Neural cell (in vitro differentiated cells): ENCODE results near the gene STX10. TPM values are rescaled to one million over a fixed set of nuclear protein-coding genes. Genes with fewer than 3 reads are reported as not detected.
A peak's percentile ranks its signal among the peaks of the same experiment; 100 is the strongest.

ENCODE experiments used
- H2AFZ ChIP-seq: fragments of 200-600, 300-800 bp; sonication (generic), shearing (Covaris generic); 2 replicates; pipeline ENCODE4 v1.6.0; 2014; ENCODE audit warnings: low read depth, mild to moderate bottlenecking, antibody characterized with exemption, low read length, moderate library complexity
- H3F3A ChIP-seq: fragments of 200-600 bp; shearing (Covaris generic); 2 replicates; pipeline ENCODE4 v1.6.1; 2016; ENCODE audit warnings: mild to moderate bottlenecking, moderate library complexity, mixed read lengths, antibody characterized with exemption, low read length; ENCODE audit not compliant: insufficient read depth, poor library complexity, severe bottlenecking
- H3K27ac ChIP-seq: fragments of 200-600, 300-800 bp; sonication (generic), shearing (Covaris generic); 2 replicates; pipeline ENCODE4 v1.5.1; 2014; ENCODE audit warnings: mild to moderate bottlenecking, low read length, moderate library complexity
- H3K27me3 ChIP-seq: fragments of 300-800, 200-600 bp; sonication (generic), shearing (Covaris generic); 2 replicates; pipeline ENCODE4 v1.6.0; 2014; ENCODE audit warnings: mild to moderate bottlenecking, low read depth, low read length, moderate library complexity; ENCODE audit not compliant: insufficient read depth
- H3K36me3 ChIP-seq: fragments of 300-800, 200-600 bp; sonication (generic), shearing (Covaris generic); 2 replicates; pipeline ENCODE4 v1.5.1; 2014; ENCODE audit warnings: mild to moderate bottlenecking, antibody characterized with exemption, low read length, moderate library complexity; ENCODE audit not compliant: insufficient read depth
- H3K4me2 ChIP-seq: fragments of 300-800, 200-600 bp; sonication (generic), shearing (Covaris generic); 2 replicates; pipeline ENCODE4 v1.6.0; 2014; ENCODE audit warnings: mild to moderate bottlenecking, low read length
- H3K4me3 ChIP-seq: fragments of 300-800, 200-600 bp; sonication (generic), shearing (Covaris generic); 2 replicates; pipeline ENCODE4 v1.5.1; 2014; ENCODE audit warnings: mild to moderate bottlenecking, low read length, moderate library complexity
- H3K79me2 ChIP-seq: fragments of 200-600 bp; shearing (Covaris generic); replicated peaks from 2 replicates; pipeline ENCODE4 v1.6.0; 2014; ENCODE audit warnings: mild to moderate bottlenecking, low read length, moderate library complexity; ENCODE audit not compliant: insufficient read depth
- H3K9ac ChIP-seq: fragments of 300-800, 200-600 bp; sonication (generic), shearing (Covaris generic); 2 replicates; pipeline ENCODE4 v1.6.1; 2016; ENCODE audit warnings: mild to moderate bottlenecking, low read length, mixed read lengths
- H3K9me2 ChIP-seq: fragments of 200-600 bp; shearing (Covaris generic); 2 replicates; pipeline ENCODE4 v1.6.1; 2016; ENCODE audit warnings: mild to moderate bottlenecking, low read length, mixed read lengths; ENCODE audit not compliant: insufficient read depth
- H3K9me3 ChIP-seq: fragments of 200-600, 300-800 bp; sonication (generic), shearing (Covaris generic); 2 replicates; pipeline ENCODE4 v1.6.1; 2016; ENCODE audit warnings: mild to moderate bottlenecking, mixed run types, low read length, moderate library complexity, mixed read lengths
- H4K20me1 ChIP-seq: fragments of 200-600 bp; shearing (Covaris generic); 2 replicates; pipeline ENCODE4 v1.6.1; 2016; ENCODE audit warnings: mild to moderate bottlenecking, mixed run types; ENCODE audit not compliant: insufficient read depth
- EP300 ChIP-seq: fragments of 450-650 bp; conservative IDR thresholded peaks from 2 replicates; pipeline ENCODE4 v1.6.1; 2014; ENCODE audit warnings: antibody characterized with exemption, mild to moderate bottlenecking, moderate library complexity; ENCODE audit not compliant: poor library complexity, severe bottlenecking
- EZH2 ChIP-seq: fragments of 200-600, 300-800 bp; shearing (Covaris generic), sonication (generic); IDR thresholded peaks from 2 replicates; pipeline ENCODE4 v1.6.1; 2014; ENCODE audit warnings: antibody characterized with exemption, low read length, borderline replicate concordance, mild to moderate bottlenecking; ENCODE audit not compliant: insufficient read depth, poor library complexity, severe bottlenecking
- MXI1 ChIP-seq: fragments of 450-650 bp; conservative IDR thresholded peaks from 2 replicates; pipeline ENCODE4 v1.6.1; 2014; ENCODE audit warnings: antibody characterized with exemption, mild to moderate bottlenecking; ENCODE audit not compliant: poor library complexity, severe bottlenecking
- POLR2AphosphoS5 ChIP-seq: IDR thresholded peaks from 2 replicates; pipeline ENCODE4 v1.6.1; 2012
- RAD21 ChIP-seq: fragments of 450-650 bp; conservative IDR thresholded peaks from 2 replicates; pipeline ENCODE4 v1.6.1; 2014; ENCODE audit warnings: antibody characterized with exemption, mild to moderate bottlenecking, moderate library complexity
- SMC3 ChIP-seq: fragments of 450-650 bp; conservative IDR thresholded peaks from 2 replicates; pipeline ENCODE4 v1.6.1; 2014; ENCODE audit warnings: antibody characterized with exemption, mild to moderate bottlenecking, moderate library complexity; ENCODE audit not compliant: poor library complexity
- TAF1 ChIP-seq: IDR thresholded peaks from 2 replicates; pipeline ENCODE4 v1.6.1; 2012; ENCODE audit warnings: low read depth
- polyA plus RNA-seq: library from polyadenylated mRNA; depleted of rRNA; stranded (reverse); fragments of >200 nt; gene quantifications from 2 replicates; pipeline ENCODE4 v1.2.3, GENCODE V29; 2014
- TF ChIP-seq, protein P1 (sequence below): fragments of 450-650 bp; IDR thresholded peaks from 2 replicates; pipeline ENCODE4 v1.5.1; 2014; ENCODE audit warnings: antibody characterized with exemption, mild to moderate bottlenecking, moderate library complexity; ENCODE audit not compliant: poor library complexity, severe bottlenecking
- TF ChIP-seq, protein P2 (sequence below): IDR thresholded peaks from 2 replicates; pipeline ENCODE4 v1.6.1; 2012; ENCODE audit warnings: borderline replicate concordance

Gene STX10
- polyA plus RNA-seq, 1 donor from 2014 or later: 157 TPM

DNA sequence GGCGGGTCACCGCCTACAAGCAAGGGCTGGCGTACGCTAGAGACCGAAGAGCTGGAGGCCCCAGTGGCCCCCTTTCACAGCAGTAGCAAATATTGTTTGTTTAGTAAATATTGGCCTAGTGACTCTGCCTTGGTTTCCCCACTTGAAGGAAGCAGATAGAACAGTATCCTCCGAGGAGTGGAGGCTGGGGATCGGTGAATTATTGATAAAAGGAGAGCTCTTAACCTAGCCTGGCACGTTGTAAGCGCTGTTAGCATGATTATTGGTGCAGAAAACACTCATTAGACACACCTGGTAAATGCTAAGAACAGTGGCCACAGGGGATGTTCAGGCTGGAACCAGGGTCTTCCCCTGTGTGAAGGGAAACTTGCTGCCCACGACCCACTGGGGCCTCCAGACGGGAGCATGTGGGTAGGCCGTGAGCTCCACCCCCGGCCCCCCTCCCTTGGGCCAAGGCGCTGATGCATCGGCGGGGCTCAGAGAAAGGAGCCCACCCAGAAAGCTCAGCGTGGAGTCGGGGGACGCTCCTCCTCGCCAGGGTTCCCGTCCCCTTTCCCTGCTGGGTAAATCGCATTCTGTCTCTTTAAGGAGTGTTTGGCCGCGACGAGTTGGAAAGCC lies 2.3 kb upstream of the STX10 start:
- Histone ChIP-seq H3K79me2 (peaks cover 4% of the 10 kb centered on the region), H2AFZ (peak overlapping the region; percentile 35), H4K20me1 (no peaks in the 10 kb centered on the region), H3F3A (no peaks in the 10 kb centered on the region), H3K4me3 (peak overlapping the region; percentile 97), H3K9ac (peak overlapping the region; percentile 92), H3K36me3 (no peaks in the 10 kb centered on the region), H3K27ac (peak overlapping the region; percentile 96), H3K27me3 (peaks cover 16% of the 10 kb centered on the region), H3K9me2 (no peaks in the 10 kb centered on the region), H3K9me3 (no peaks in the 10 kb centered on the region), H3K4me2 (peak overlapping the region; percentile 56)
- TF ChIP-seq MXI1: peak; percentile 44
- TF ChIP-seq SMC3: no peak

DNA sequence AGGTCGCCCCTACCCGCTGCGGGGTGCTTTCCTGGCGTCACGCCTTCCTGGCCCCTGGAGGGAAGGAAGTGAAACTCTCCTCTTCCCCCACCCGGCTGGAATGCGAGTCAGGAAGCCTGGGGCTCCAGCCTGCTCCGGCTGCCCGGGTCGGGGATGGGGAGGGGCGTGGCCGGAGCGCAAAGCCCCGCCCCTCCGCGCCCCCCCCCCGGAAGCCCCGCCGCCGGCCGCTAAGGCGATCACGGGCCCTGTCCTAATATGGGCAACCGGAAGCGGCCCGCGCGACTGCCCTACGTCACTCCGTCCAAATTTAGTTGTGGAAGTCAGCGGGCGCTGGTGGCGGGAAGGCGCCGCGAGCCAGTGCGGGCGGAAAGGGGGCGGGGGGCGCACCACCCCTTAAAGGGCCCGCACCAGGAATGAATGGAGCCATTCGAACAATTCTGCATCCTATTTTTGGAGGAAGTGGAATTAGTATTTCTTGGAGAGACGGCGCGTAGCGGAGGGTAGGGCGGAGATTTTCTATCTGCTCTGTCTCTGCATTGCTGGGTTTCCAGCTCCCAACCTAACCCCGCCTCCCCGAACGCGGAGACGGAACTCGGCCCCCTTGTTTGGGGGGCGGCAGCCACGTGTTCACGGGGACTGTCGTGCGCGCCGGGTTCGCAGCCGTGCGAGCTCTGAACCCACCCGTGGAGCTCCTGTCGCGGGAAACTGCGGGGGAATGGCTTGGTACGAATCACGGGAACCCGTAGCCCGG lies 1.6 kb upstream of the STX10 start:
- peak overlapping the region; percentile 5 for H2AFZ ChIP-seq
- TF ChIP-seq, protein P1, sequence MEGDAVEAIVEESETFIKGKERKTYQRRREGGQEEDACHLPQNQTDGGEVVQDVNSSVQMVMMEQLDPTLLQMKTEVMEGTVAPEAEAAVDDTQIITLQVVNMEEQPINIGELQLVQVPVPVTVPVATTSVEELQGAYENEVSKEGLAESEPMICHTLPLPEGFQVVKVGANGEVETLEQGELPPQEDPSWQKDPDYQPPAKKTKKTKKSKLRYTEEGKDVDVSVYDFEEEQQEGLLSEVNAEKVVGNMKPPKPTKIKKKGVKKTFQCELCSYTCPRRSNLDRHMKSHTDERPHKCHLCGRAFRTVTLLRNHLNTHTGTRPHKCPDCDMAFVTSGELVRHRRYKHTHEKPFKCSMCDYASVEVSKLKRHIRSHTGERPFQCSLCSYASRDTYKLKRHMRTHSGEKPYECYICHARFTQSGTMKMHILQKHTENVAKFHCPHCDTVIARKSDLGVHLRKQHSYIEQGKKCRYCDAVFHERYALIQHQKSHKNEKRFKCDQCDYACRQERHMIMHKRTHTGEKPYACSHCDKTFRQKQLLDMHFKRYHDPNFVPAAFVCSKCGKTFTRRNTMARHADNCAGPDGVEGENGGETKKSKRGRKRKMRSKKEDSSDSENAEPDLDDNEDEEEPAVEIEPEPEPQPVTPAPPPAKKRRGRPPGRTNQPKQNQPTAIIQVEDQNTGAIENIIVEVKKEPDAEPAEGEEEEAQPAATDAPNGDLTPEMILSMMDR: peak; percentile 18
- TF ChIP-seq POLR2AphosphoS5 (peak; percentile 83), RAD21 (no peak), EP300 (peak; percentile 66), TAF1 (peak; percentile 62), MXI1 (peak; percentile 77), EZH2 (no peak), SMC3 (no peak)
- TF ChIP-seq, protein P2, sequence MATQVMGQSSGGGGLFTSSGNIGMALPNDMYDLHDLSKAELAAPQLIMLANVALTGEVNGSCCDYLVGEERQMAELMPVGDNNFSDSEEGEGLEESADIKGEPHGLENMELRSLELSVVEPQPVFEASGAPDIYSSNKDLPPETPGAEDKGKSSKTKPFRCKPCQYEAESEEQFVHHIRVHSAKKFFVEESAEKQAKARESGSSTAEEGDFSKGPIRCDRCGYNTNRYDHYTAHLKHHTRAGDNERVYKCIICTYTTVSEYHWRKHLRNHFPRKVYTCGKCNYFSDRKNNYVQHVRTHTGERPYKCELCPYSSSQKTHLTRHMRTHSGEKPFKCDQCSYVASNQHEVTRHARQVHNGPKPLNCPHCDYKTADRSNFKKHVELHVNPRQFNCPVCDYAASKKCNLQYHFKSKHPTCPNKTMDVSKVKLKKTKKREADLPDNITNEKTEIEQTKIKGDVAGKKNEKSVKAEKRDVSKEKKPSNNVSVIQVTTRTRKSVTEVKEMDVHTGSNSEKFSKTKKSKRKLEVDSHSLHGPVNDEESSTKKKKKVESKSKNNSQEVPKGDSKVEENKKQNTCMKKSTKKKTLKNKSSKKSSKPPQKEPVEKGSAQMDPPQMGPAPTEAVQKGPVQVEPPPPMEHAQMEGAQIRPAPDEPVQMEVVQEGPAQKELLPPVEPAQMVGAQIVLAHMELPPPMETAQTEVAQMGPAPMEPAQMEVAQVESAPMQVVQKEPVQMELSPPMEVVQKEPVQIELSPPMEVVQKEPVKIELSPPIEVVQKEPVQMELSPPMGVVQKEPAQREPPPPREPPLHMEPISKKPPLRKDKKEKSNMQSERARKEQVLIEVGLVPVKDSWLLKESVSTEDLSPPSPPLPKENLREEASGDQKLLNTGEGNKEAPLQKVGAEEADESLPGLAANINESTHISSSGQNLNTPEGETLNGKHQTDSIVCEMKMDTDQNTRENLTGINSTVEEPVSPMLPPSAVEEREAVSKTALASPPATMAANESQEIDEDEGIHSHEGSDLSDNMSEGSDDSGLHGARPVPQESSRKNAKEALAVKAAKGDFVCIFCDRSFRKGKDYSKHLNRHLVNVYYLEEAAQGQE: peak; percentile 70
- peaks cover 16% of the 10 kb centered on the region for H3K27me3 ChIP-seq

More for the DNA sequence above, 1.6 kb upstream of the STX10 start:
- peak overlapping the region; percentile 97 for H3K4me3 ChIP-seq
- no peaks in the 10 kb centered on the region for H4K20me1 ChIP-seq
- peak overlapping the region; percentile 92 for H3K4me2 ChIP-seq
- peaks cover 4% of the 10 kb centered on the region for H3K79me2 ChIP-seq
- H3K9ac ChIP-seq: peak overlapping the region; percentile 92
- H3K9me2 ChIP-seq: no peaks in the 10 kb centered on the region
- H3K36me3 ChIP-seq: no peaks in the 10 kb centered on the region
- peak overlapping the region; percentile 96 for H3K27ac ChIP-seq
- H3F3A ChIP-seq: no peaks in the 10 kb centered on the region
- no peaks in the 10 kb centered on the region for H3K9me3 ChIP-seq
